HG02870 (cell line): Measurements from ENCODE around the gene KRTAP10-12.
"Not testable (repeated sequence)": the region's sequence is repeated elsewhere in the genome, so short reads cannot be mapped to it uniquely, and the experiment has no call there.

Source experiments
- ATAC-seq: cut with Tn5 transposase; IDR thresholded peaks from one replicate; pipeline ENCODE4 v1.9.1; 2021; ENCODE audit warnings: mild to moderate bottlenecking, moderate library complexity; ENCODE audit not compliant: unreplicated experiment

Gene KRTAP10-12, protein sequence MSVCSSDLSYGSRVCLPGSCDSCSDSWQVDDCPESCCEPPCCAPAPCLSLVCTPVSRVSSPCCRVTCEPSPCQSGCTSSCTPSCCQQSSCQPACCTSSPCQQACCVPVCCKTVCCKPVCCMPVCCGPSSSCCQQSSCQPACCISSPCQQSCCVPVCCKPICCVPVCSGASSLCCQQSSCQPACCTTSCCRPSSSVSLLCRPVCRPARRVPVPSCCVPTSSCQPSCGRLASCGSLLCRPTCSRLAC

DNA sequence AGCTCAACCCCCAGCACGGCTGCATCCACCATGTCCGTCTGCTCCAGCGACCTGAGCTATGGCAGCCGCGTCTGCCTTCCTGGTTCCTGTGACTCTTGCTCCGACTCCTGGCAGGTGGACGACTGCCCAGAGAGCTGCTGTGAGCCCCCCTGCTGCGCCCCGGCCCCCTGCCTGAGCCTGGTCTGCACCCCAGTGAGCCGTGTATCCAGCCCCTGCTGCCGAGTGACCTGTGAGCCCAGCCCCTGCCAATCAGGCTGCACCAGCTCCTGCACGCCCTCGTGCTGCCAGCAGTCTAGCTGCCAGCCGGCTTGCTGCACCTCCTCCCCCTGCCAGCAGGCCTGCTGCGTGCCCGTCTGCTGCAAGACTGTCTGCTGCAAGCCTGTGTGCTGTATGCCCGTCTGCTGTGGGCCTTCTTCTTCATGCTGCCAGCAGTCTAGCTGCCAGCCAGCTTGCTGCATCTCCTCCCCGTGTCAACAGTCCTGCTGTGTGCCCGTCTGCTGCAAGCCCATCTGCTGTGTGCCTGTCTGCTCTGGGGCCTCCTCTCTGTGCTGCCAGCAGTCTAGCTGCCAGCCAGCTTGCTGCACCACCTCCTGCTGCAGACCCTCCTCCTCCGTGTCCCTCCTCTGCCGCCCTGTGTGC lies at the start of gene KRTAP10-12:
TSS of gene KRTAP10-12 (plus strand) at position 1 of the 639 bp plus-strand sequence. CDS start at position 31, 30 bp downstream.
- ATAC-seq = not testable (repeated sequence)

DNA sequence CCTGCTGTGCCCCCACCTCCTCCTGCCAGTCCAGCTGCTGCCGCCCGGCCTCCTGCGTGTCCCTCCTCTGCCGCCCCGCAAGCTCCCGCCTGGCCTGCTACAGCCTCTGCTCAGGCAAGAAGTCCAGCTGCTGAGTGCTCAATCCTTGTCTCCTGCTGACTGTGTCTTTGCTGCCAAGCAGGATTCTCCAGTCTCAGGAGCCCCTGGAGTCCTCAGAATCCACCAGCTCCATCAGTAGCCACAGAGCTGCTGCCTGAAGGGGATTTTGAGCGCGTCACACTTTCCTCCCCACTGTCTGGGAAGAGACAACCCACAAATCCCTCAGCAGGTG lies 49.8 kb upstream of the KRTAP10-12 start:
- ATAC-seq = no peak

DNA sequence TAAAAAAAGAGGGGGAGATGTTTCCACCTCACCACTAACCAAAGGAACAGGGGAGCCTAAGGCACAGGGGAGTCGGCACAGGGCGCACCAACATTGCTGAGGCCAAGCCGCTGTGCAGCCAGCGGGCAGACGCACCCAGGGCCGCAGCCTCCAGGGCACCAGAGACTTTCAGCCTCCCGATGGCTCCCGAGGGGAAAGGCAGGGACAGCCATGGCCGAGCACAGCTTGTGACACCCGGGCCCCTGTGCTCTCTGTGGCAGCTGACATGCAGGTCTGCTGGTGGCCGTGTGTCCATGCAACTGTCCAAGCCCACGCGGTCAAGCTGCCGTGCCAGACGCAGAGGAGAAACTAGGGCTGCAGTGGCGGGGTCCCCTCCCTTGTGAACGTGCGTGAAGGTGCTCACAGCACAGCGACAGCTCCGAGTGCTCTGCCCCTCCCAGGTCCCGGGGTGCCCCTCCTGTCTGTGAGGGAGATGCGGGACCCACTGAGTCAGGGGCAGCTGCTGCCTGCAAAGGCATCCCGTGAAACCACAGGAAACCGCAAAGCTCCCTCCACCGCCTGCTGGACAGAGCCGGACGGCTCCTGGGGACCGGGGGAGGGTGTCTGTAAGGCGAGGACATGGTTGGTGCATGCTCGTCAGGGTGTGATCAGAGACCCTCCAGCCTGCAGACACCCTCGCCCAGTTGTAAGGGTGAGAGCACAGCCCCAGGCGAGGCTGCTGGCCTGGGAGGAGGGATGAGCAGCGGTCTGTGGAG lies 48.2 kb upstream of the KRTAP10-12 start:
- no peak for ATAC-seq

DNA sequence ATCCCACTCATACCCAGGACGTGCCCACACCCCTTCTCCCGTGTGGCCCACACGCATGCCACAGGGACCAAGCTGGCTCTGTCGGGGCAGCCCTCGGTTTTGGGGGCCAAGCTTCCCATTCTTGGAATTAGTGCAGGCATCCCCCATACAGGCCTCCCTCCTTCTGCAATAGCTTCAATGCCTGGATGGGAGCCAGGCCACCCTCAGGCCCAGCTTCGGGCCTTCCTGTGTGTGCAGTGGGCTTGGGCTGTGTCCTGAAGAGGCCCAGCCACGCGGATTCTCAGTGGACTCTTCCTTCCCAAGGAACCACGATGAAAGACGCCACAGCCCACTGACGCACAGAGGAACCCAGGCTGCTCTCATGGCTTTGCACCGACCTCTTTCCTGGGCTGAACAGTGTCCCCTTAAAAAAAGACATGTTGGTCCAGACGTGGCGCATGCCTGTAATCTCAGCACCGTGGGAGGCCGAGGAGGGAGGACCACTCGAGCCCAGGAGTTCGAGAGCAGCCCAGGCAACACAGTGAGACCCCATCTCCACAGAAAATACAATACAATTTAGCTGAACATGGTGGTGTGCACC lies 47.4 kb upstream of the KRTAP10-12 start:
- no peak for ATAC-seq

- ATAC-seq = no peak
Measured at GRCh38 chr21:44650265-44650972, 46.6 kb upstream of the KRTAP10-12 start.

GRCh38 chr21:44650973-44651675 lies 45.8 kb upstream of the KRTAP10-12 start:
- no peak for ATAC-seq

GRCh38 chr21:44653123-44653522 lies 43.8 kb upstream of the KRTAP10-12 start:
- ATAC-seq = no peak

- no peak for ATAC-seq
Measured at GRCh38 chr21:44653656-44654575, 43.1 kb upstream of the KRTAP10-12 start.

GRCh38 chr21:44654576-44655175 lies 42.3 kb upstream of the KRTAP10-12 start, which contains the start of gene KRTAP12-4:
Gene KRTAP12-4, minus strand, starts transcription at chr21:44654659. Its CDS starts 45 bp downstream, at chr21:44654614.
- ATAC-seq = no peak

DNA sequence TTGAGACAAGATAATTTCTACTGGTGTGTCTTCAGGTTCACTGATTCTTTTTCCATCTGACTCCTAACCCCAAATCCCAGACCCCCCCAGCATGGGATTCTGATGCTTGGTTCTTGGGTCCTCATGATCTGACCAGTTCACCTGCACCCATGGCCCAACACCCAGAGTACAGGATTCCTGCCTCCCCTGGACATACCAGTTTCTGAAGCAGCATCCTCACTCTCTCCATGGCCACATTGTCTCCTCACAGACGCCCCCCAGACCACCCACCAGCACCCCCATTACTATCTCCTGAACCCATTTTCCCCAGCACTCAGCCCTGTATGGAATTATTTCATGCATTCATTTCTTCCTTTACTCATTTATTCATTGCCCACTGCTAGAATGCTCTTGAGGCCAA lies 40.1 kb upstream of the KRTAP10-12 start:
- ATAC-seq = no peak

- no peak for ATAC-seq
Measured at GRCh38 chr21:44657635-44658540, 39.1 kb upstream of the KRTAP10-12 start, which contains the start of gene KRTAP12-3. Gene KRTAP12-3, plus strand, starts transcription at chr21:44657932. Its CDS starts 48 bp downstream, at chr21:44657980.

GRCh38 chr21:44658541-44658910 lies 38.4 kb upstream of the KRTAP10-12 start:
- ATAC-seq = no peak

GRCh38 chr21:44658913-44659595 lies 37.9 kb upstream of the KRTAP10-12 start:
- ATAC-seq = no peak

DNA sequence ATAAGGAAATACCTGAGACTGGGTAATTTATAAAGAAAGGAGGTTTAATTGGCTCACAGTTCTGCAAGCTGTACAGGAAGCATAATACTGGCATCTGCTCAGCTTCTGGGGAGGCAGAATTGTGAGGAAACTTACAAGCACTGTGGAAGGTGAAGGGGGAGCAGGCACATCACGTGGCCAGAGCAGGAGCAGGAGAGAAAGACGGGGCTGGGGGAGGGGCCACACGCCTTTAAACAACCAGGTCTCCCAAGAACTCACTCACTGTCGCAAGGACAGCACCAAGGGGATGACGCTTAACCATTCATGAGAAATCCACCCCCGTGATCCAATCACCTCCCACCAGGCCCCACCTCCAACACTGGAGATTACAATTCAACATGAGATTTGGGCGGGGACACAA lies 35.4 kb upstream of the KRTAP10-12 start:
- not testable (repeated sequence) for ATAC-seq

DNA sequence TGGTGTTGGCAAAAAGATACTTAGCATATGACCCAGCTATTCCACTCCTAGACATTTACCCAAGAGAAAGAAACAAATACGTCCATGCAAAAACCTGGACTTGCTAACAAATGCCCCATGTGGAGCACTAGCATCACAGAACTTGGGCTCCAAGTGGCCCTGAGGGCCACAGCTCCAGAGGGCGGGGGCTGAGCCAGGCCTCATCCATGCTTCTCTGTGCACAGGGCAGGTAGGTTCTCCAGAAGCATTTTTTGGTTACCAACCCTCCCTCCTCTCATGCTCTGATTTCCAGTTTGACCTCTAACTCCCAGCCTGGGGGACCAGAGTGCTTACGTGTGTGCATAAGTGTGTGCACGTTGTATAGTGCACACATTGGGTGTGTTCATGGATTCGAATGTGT lies 32.3 kb upstream of the KRTAP10-12 start:
- ATAC-seq = no peak

DNA sequence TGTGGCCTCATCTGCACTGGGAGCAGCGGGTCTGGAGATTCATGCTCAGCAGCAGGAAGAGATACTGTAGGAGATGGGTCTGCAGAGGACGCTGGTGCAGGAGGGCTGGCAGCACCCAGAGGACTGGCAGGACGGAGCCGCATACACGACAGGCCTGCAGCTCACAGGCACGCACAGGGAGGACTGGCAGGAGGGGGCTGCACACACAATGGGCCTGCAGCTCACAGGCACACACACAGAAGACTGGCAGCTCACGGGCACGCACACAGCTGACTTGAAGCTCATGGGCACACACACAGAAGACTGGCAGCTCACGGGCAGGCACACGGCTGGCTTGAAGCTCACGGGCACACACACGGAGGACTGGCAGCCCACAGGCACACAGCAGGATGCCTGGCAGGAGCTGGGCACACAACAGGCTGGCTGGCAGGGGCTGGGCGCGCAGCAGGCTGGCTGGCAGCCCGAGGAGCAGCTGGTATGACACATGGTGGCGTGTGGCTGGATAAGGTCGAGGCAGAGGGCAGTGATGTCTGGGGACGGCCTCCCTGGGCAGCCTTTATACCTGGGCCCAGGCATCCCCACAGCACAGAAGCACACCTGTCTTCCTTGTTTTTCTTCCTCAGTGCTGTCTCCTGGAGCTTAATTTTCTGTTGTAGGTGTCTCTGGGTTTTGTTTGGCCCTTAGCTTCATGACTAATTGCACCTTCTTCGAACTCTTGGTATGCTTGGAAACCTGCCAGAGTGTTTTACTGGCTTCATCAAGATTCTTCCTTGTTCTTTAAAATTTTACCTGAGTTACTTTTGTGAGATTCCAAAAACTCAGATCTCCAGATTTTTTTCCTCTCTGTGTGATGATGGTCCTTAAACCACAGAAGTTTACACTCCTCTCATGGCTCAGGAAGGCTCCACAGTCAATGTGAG lies 30.3 kb upstream of the KRTAP10-12 start, which contains the start of gene KRTAP12-2:
TSS of gene KRTAP12-2 (minus strand) at position 527 of the 920 bp plus-strand sequence. CDS start at position 486, 41 bp downstream.
- no peak for ATAC-seq
